ENCODE measurements around the gene GALNT18. TPM values are rescaled to one million over a fixed set of nuclear protein-coding genes. Genes with fewer than 3 reads are reported as not detected.

Gene GALNT18
- total RNA-seq, 1 donor from 2014 or later, result 1.2 TPM

GRCh38 chr11:11624926-11625325 lies 3.1 kb upstream of the GALNT18 start:
- intact Hi-C loops (cut with micrococcal nuclease), result loop anchor here (5.0 kb wide), 2 partner anchors 217 to 768 kb away; partner anchors contain the start of genes USP47 and ZBED5

DNA sequence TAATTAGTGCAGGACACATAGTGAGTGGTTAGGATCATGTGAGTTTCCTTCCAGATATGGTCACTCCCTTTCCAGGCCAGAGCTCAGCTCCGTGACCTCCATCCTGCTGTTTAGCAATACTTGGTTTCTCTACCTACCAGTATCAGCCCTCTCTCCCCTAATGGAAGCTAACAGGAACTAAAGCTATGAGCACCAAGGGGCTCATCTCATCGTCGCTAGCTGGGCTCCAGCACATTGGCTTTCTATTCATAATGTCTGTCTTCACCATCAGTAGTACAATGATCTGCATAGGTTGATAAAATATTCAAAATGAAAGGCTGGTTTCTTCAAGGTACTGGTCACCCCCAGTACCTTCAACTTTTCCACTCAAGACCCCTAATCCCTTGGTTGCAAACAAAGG lies 2.4 kb upstream of the GALNT18 start:
- intact Hi-C loops (cut with micrococcal nuclease), result loop anchor here (5.0 kb wide), 2 partner anchors 218 to 767 kb away; partner anchors contain the start of genes USP47 and ZBED5

DNA sequence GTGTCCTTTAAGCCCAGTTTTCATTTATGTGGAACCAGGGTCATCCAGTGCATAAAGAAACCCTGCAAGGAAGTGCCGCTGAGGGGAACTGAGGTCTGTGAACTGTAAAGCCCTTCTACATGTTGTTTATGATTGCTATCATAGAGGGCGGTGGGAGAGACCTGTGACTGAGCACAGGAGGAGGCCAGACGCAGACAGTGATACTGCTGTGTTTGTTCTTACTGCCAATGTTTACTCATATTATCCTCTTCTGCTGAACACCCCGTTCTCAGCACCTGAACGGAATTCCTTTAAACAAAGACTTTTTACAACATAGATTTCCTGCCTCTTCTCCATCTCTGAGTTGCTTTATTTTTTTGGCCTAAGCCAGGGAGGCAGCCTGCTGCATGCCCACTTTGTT lies 967 bp upstream of the GALNT18 start:
- intact Hi-C loops (cut with micrococcal nuclease), result loop anchor here (5.0 kb wide), 2 partner anchors 220 to 765 kb away; partner anchors contain the start of genes USP47 and ZBED5

DNA sequence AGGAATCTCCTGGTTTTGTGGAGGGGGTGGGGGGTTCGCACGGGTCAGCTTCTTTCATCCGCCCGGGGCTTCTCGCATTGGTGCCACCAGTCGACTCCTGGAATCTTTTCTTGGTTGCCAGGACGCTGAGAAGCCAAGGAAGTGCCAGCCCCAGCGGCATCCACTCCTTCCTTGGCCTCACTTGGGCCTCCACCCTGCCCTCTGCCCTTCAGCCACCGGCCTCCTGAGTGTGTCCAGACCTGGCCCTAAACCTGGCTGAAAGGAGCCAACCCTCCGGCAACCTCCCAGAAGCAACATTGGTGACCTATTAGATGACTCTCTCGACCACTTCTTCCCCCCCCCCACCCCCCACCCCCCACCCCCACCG lies 518 bp upstream of the GALNT18 start:
- intact Hi-C loops (cut with micrococcal nuclease), result loop anchor here (5.0 kb wide), 2 partner anchors 220 to 765 kb away; partner anchors contain the start of genes USP47 and ZBED5

DNA sequence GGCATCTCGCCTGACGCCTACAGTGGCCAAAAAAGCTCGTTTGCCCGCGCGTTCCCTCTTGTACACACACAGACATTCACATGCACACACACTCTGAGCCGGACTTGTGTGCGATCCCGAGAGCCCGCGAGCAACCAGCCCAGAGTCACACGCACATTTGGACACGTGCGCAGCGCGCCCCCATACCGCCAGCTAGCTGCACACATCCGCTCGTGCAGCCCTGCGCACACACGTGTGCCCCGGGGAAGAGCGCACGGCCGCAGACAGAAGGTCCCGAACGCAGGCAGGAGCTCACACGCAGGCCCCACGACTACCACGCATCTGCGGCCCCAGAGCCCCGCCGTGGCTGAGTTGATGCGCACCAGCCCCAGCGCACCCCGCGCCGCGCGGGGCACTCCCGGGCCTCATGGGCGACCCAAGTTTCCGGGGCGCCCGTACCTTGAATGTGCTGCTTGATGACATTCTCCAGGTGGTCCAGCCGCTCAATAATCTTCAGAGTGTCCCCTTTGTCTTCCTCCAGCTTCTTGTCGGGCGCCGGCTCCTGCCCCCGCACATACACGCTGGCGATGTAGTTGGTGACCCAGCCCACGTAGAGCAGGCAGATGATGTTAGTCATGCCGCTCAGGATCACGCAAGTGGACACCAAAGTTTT lies 758 bp downstream of the GALNT18 start:
- intact Hi-C loops (cut with micrococcal nuclease), result loop anchor here (5.0 kb wide), 2 partner anchors 221 to 764 kb away; partner anchors contain the start of genes USP47 and ZBED5

GRCh38 chr11:11620173-11620920 lies 1.5 kb downstream of the GALNT18 start:
- intact Hi-C loops (cut with micrococcal nuclease), result loop anchor here (5.0 kb wide), 2 partner anchors 222 to 763 kb away; partner anchors contain the start of genes USP47 and ZBED5

- intact Hi-C loops (cut with micrococcal nuclease), result loop anchor here (5.0 kb wide), 1 partner anchor 687 kb away; no protein-coding TSS in a partner anchor
Measured at GRCh38 chr11:11618973-11619435, 2.8 kb downstream of the GALNT18 start.

GRCh38 chr11:11615086-11615485 lies 6.7 kb downstream of the GALNT18 start:
- intact Hi-C loops (cut with micrococcal nuclease), result loop anchor here (5.0 kb wide), 1 partner anchor 683 kb away; no protein-coding TSS in a partner anchor

- intact Hi-C loops (cut with micrococcal nuclease), result no loop called here
Measured at GRCh38 chr11:11612439-11612838, 9.4 kb downstream of the GALNT18 start.

- intact Hi-C loops (cut with micrococcal nuclease), result no loop called here
Measured at GRCh38 chr11:11611381-11611780, 10.4 kb downstream of the GALNT18 start.

GRCh38 chr11:11608783-11609232 lies 13.0 kb downstream of the GALNT18 start:
- intact Hi-C loops (cut with micrococcal nuclease), result no loop called here

GRCh38 chr11:11607772-11608171 lies 14.0 kb downstream of the GALNT18 start:
- intact Hi-C loops (cut with micrococcal nuclease), result no loop called here

DNA sequence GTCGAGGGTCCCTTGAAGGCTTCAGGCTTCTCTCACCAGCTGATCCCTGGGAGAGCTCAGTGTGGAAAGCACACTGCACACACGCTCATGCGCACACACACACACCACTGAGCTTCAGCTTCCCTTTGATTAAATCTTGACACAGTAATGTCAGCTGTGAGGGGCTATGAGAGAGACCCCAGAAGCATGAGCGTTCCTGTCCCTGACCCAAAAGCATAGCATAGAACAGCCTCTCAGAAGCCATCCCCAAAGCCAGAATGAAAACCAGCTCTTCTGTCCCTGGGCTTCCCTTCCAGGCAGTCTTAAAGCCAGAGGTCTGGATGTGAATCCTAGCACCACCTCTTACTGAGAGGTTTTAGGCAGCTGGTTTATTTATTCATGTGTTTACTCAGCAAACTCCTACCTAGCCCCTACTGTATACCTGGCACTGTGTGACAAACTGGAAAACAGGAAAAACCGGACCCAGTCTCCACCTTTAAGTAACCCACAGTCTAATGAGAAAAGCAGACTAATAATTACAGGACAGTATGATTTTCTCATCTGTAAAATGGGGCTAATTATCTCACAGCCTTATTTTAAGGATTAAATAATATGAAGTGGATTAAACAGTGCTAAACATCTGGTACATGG lies 15.9 kb downstream of the GALNT18 start:
- intact Hi-C loops (cut with micrococcal nuclease), result no loop called here

GRCh38 chr11:11605181-11605580 lies 16.6 kb downstream of the GALNT18 start:
- intact Hi-C loops (cut with micrococcal nuclease), result no loop called here

DNA sequence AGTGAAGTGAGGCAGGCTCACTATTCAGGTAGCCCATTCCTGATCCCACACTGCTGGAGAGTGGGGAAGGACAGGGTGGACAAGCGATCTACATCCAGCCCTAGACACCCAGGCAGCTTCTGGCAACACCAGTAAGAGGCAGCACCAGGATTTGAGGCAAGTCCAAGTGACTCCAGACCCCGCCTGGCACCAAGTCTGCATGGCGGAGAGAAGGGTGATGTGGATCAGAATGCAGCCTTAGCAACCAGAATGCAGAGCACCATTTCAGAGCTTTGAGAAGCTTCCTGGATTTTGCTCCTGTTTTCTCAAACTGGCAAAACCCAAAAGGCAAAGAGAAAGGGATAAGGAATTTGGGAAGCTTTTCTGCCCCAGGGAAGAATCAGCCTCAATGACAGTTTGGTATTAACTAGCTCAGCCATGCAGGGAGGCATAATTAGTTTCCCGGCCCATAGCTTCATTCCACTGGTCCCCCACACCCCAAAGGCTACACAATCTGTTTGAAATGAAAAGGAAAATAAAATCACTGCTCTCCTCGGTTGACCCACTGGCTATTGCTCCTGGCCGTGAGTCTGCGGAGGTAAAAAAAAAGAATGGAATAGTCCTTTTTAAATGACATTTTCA lies 17.3 kb downstream of the GALNT18 start:
- intact Hi-C loops (cut with micrococcal nuclease), result no loop called here

- intact Hi-C loops (cut with micrococcal nuclease), result no loop called here
Measured at GRCh38 chr11:11602011-11602410, 19.8 kb downstream of the GALNT18 start.

DNA sequence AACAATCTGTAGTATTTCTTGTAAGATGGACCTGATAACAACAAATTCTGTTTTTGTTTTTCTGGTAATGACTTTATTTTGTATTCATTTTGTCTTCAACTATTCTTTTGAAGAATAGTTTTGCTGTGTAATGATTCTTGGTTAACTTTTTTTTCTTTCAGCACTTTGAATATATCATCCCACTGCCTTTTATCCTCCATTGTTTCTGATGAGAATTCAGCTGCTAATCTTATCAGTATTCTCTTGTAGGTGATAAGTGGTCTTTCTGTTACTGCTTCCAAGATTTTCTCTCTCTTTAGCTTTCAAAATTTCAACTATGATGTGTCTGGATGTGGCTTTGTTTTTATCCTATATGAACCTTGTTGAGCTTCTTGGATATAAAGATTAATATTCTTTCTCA lies 21.5 kb downstream of the GALNT18 start:
- intact Hi-C loops (cut with micrococcal nuclease), result no loop called here

DNA sequence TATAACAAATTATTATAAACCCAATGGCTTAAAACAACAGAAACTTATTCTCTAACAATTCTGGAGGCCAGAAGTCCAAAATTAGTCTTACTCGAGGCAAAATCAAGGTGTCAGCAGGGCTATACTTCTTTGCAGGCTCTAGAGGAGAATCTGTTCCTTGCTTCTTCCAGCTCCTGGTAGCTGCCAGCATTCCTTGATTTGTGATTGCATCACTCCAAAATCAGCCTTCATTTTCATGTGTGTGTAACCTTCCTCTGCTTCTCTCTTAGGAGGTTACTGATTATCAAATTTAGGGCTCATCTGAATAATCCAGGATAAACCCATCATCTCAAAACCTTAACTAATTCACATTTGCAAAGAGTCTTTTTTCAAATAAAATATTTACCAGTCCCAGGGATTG lies 23.6 kb downstream of the GALNT18 start:
- intact Hi-C loops (cut with micrococcal nuclease), result no loop called here

DNA sequence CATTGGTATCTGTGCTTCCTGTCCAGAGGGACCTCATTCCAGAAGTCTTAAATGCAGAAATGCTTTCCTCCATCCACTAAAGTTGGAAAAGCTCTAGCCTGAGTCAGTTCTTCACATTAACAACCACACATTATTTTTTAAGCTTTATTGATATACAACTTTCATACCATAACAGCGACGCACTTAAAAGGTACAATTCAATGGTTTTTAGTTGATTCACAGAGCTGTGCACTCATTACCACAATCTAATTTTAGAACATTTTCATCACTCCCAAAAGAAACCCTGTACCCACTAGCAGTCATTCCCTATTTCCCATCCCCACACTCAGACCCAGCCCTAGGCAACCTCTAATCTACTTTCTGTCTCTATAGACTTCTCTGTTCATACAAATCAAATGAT lies 27.6 kb downstream of the GALNT18 start:
- intact Hi-C loops (cut with micrococcal nuclease), result no loop called here

DNA sequence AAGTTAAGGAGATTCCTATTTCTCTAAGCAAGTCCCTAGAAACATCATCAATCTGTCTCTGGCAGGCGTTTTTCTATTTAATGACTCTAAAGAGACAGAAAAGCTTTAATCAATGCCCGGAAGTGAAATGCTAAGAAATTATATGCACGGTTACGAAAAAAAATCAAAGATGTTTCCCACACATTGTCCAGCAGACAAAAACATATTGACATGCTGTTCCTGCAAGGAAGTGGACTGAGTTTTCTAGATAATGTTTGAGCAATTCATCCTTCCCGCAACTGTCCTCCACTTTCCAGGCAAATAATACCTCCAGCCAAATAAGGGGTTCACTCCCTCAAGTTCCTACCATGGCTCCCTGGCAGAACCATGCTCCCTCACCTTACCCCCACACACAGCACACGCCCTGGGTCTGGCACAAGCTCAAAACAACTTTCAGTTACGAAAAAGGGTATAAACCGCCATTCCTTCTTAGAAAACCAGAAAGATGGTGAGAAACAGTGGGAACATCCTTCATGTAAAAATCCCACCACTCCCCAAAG lies 29.6 kb downstream of the GALNT18 start:
- intact Hi-C loops (cut with micrococcal nuclease), result no loop called here

DNA sequence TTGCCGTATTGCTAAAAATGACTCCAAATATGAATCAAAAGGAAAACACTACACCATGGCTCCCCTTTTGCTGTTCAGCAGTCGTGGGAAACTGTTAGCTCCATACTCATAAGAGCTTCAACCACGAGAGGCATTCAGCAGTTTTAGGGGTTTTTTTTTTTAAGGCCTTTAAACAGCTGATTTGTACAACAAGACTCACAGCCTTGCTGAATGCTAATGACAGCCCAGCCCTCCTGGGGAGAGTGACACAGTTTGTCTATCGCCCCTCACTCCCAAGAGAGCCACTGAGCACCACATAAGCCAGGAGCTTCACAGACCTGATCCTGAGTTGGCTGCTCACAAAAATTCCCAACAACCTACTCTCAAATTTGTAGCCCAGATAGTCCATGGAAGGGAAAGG lies 32.4 kb downstream of the GALNT18 start:
- intact Hi-C loops (cut with micrococcal nuclease), result no loop called here
